ENCODE data around the gene ACBD6.

DNA sequence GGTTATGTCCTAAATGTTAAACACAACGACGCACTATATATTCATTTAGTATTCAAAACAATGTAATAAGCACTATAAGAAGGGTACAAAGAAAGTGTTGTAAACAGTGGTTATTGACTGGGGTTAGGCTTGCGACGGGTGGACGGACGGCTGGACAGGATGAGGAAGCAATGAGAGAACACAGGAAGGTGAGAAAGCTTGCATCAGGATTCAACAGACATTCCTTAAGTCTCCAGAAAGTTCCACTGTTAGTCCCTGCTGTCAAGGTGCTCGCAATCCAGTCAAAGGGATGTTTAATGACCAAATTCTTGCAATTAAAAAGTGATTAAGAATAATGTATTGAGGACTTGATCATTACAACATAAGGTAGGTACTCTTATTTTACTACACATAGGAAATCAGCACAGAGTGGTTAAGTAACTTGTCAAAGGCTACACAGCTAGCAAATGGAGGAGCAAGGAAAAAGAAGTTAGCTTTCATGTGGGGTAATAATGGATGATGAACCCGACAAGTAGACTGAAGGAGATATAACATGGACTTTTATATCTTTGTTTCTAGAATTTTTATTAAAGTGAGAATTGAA, 994 bp upstream of the ACBD6 start:
- no peak for TF ChIP-seq POLR2AphosphoS5 (IDR thresholded peaks at IDR 0.05)
- TF ChIP-seq, protein P1, sequence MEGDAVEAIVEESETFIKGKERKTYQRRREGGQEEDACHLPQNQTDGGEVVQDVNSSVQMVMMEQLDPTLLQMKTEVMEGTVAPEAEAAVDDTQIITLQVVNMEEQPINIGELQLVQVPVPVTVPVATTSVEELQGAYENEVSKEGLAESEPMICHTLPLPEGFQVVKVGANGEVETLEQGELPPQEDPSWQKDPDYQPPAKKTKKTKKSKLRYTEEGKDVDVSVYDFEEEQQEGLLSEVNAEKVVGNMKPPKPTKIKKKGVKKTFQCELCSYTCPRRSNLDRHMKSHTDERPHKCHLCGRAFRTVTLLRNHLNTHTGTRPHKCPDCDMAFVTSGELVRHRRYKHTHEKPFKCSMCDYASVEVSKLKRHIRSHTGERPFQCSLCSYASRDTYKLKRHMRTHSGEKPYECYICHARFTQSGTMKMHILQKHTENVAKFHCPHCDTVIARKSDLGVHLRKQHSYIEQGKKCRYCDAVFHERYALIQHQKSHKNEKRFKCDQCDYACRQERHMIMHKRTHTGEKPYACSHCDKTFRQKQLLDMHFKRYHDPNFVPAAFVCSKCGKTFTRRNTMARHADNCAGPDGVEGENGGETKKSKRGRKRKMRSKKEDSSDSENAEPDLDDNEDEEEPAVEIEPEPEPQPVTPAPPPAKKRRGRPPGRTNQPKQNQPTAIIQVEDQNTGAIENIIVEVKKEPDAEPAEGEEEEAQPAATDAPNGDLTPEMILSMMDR (IDR thresholded peaks at IDR 0.05), result no peak

Data from stomach (tissue), 4 donors.